Measurements from ENCODE around the gene FRY. TPM values are rescaled to one million over a fixed set of nuclear protein-coding genes. Genes with fewer than 3 reads are reported as not detected.

The FRY gene
- total and polyA plus RNA-seq, 10 of the 15 experiments (the other 5 are each of a cell fraction or from before 2014, with no cell fraction given) = 0.18 to 1.4 (median 0.30) TPM

DNA sequence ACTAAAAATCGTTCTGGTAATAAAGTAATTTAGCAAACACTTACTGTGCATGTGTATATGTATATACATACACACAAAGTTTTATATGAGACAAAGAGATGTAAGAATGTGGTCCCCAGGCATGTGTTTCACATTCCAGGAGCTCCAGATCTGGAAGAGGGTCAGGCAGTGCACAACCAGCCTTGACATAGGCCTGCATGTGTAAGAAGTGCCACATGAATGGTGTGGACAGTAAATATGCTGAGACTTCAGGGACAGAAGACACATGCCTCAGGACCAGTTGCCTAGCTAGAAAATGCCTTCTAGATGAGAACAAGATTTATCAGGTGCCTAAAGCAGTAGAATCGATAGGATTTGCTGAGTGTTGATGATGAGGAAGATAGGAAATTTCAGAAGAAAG lies 76.4 kb downstream of the FRY start:
- H3K27me3 ChIP-seq (replicated peaks in 1 of 2; ENCODE audit: control insufficient read depth in 2 of 2, insufficient read depth in 2 of 2, low read length in 1 of 2) = no peaks in the 10 kb centered on the region
- 37% methylated on average over 2 of the region's 2 CpGs for WGBS (ENCODE audit: insufficient coverage, insufficient replicate concordance, low lambda C conversion rate, missing lambda C conversion rate)
- H4K20me1 ChIP-seq (ENCODE audit: control insufficient read depth, insufficient read depth) = no peaks in the 10 kb centered on the region
- H3K27ac ChIP-seq (ENCODE audit: control insufficient read depth, insufficient read depth) = no peak overlapping the region
- DNase-seq (ENCODE audit: low read depth, low spot score) (no peak), ATAC-seq (no peak), FAIRE-seq (no peak)
- RAD21 ChIA-PET (ENCODE audit: unreplicated experiment) = no interaction called here
- POLR2A ChIA-PET = no interaction called here
- CTCF ChIA-PET = no interaction called here
- BruUV-seq (replicated peaks) = no TSS peak
- in situ Hi-C loops (cut with MboI) (no loop called here), intact Hi-C loops (cut with micrococcal nuclease; ENCODE audit: unreplicated experiment) (no loop called here)
- H3K36me3 ChIP-seq (ENCODE audit: control insufficient read depth in 2 of 2, insufficient read depth in 2 of 2, low read length in 1 of 2) = no peaks in the 10 kb centered on the region
- no peak overlapping the region for H3K9ac ChIP-seq (ENCODE audit: control insufficient read depth, insufficient read depth, low read length)
- H3K9me3 ChIP-seq (replicated peaks; ENCODE audit: control insufficient read depth, insufficient read depth, low read length) = no peaks in the 10 kb centered on the region
- SMC1A ChIA-PET (ENCODE audit: uncharacterized antibody, unreplicated experiment) = no interaction called here
- no peak overlapping the region for H2AFZ ChIP-seq (ENCODE audit: control insufficient read depth, low read depth, low read length)
- H3K4me1 ChIP-seq (ENCODE audit: control insufficient read depth, insufficient read depth, low read length) = no peaks in the 10 kb centered on the region
- no peak overlapping the region for H3K4me2 ChIP-seq (ENCODE audit: control insufficient read depth, insufficient read depth)
- no peaks in the 10 kb centered on the region for H3K79me2 ChIP-seq (ENCODE audit: control insufficient read depth, insufficient read depth, low read length)
- H3K4me3 ChIP-seq = no peak overlapping the region
- no peak for TF ChIP-seq SPI1 (IDR thresholded peaks at IDR 0.05; ENCODE audit: borderline replicate concordance, insufficient read depth, low read depth, low read length)
- TF ChIP-seq SMAD1 (IDR thresholded peaks at IDR 0.05; ENCODE audit: low read depth, partially characterized antibody) = no peak
- TF ChIP-seq SMC3 (IDR thresholded peaks at IDR 0.05; ENCODE audit: borderline replicate concordance, low read length) = no peak
- TF ChIP-seq ATF7 (IDR thresholded peaks at IDR 0.05; ENCODE audit: low read depth) = no peak
- TF ChIP-seq, protein P1, sequence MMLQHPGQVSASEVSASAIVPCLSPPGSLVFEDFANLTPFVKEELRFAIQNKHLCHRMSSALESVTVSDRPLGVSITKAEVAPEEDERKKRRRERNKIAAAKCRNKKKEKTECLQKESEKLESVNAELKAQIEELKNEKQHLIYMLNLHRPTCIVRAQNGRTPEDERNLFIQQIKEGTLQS (IDR thresholded peaks at IDR 0.05; ENCODE audit: borderline replicate concordance, extremely low read depth, low read depth, low read length) = no peak
- no peak for TF ChIP-seq GATAD2B (conservative IDR thresholded peaks at IDR 0.05; ENCODE audit: low read depth)
- TF ChIP-seq DPF2 (IDR thresholded peaks at IDR 0.05) = no peak
- TF ChIP-seq NRF1 (conservative IDR thresholded peaks at IDR 0.05; ENCODE audit: low read depth, low read length) = no peak
- no peak for TF ChIP-seq CBX3 (IDR thresholded peaks at IDR 0.05; ENCODE audit: borderline replicate concordance, low read depth)
- TF ChIP-seq, protein P2, sequence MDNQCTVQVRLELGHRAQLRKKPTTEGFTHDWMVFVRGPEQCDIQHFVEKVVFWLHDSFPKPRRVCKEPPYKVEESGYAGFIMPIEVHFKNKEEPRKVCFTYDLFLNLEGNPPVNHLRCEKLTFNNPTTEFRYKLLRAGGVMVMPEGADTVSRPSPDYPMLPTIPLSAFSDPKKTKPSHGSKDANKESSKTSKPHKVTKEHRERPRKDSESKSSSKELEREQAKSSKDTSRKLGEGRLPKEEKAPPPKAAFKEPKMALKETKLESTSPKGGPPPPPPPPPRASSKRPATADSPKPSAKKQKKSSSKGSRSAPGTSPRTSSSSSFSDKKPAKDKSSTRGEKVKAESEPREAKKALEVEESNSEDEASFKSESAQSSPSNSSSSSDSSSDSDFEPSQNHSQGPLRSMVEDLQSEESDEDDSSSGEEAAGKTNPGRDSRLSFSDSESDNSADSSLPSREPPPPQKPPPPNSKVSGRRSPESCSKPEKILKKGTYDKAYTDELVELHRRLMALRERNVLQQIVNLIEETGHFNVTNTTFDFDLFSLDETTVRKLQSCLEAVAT (IDR thresholded peaks at IDR 0.05) = no peak
- no peak for TF ChIP-seq SRF (IDR thresholded peaks at IDR 0.05; ENCODE audit: low read depth in 2 of 2, low read length in 2 of 2)
- no peak for TF ChIP-seq EED (IDR thresholded peaks at IDR 0.05; ENCODE audit: low read depth)
- TF ChIP-seq ZNF274 (IDR thresholded peaks at IDR 0.05; ENCODE audit: insufficient read depth, insufficient read length) = no peak
- TF ChIP-seq, protein P3, sequence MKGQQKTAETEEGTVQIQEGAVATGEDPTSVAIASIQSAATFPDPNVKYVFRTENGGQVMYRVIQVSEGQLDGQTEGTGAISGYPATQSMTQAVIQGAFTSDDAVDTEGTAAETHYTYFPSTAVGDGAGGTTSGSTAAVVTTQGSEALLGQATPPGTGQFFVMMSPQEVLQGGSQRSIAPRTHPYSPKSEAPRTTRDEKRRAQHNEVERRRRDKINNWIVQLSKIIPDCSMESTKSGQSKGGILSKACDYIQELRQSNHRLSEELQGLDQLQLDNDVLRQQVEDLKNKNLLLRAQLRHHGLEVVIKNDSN (IDR thresholded peaks at IDR 0.05; ENCODE audit: borderline replicate concordance, extremely low read length, insufficient read depth, low read depth, low read length) = no peak
- TF ChIP-seq FOXK2 (IDR thresholded peaks at IDR 0.05) = no peak
- no peak for TF ChIP-seq TBL1XR1 (IDR thresholded peaks at IDR 0.05; ENCODE audit: low read depth, low read length)
- TF ChIP-seq, protein P4, sequence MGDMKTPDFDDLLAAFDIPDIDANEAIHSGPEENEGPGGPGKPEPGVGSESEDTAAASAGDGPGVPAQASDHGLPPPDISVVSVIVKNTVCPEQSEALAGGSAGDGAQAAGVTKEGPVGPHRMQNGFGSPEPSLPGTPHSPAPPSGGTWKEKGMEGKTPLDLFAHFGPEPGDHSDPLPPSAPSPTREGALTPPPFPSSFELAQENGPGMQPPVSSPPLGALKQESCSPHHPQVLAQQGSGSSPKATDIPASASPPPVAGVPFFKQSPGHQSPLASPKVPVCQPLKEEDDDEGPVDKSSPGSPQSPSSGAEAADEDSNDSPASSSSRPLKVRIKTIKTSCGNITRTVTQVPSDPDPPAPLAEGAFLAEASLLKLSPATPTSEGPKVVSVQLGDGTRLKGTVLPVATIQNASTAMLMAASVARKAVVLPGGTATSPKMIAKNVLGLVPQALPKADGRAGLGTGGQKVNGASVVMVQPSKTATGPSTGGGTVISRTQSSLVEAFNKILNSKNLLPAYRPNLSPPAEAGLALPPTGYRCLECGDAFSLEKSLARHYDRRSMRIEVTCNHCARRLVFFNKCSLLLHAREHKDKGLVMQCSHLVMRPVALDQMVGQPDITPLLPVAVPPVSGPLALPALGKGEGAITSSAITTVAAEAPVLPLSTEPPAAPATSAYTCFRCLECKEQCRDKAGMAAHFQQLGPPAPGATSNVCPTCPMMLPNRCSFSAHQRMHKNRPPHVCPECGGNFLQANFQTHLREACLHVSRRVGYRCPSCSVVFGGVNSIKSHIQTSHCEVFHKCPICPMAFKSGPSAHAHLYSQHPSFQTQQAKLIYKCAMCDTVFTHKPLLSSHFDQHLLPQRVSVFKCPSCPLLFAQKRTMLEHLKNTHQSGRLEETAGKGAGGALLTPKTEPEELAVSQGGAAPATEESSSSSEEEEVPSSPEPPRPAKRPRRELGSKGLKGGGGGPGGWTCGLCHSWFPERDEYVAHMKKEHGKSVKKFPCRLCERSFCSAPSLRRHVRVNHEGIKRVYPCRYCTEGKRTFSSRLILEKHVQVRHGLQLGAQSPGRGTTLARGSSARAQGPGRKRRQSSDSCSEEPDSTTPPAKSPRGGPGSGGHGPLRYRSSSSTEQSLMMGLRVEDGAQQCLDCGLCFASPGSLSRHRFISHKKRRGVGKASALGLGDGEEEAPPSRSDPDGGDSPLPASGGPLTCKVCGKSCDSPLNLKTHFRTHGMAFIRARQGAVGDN (IDR thresholded peaks at IDR 0.05) = no peak
- TF ChIP-seq EGR1 (IDR thresholded peaks at IDR 0.05; ENCODE audit: borderline replicate concordance in 1 of 2, low read depth in 2 of 2, low read length in 2 of 2) = no peak
